Central memory CD8-positive, alpha-beta T cell (primary cell): ENCODE measurements around the gene UTP4.
A peak's percentile ranks its signal among the peaks of the same experiment; 100 is the strongest.

Experiments used
- ATAC-seq: fragments of 150-1000 bp; cut with Tn5 transposase; replicated peaks from 2 replicates; pipeline ENCODE4 v1.10.0; 2022; ENCODE audit warnings: mild to moderate bottlenecking, moderate FRiP score, moderate number of reproducible peaks; ENCODE audit not compliant: poor library complexity, severe bottlenecking; ENCODE audit errors: extremely low read depth
- DNase-seq, 2 donors: peaks; one replicate each; pipeline ENCODE4 v3.0.0; 2021; ENCODE audit warnings: low spot score in 2 of 2
- H3K27ac Mint-ChIP-seq: one replicate; pipeline ENCODE4 v1.8.0; 2022; ENCODE audit warnings: low read depth, mild to moderate bottlenecking, moderate library complexity, mixed read lengths
- H3K27me3 Mint-ChIP-seq: one replicate; pipeline ENCODE4 v1.8.0; 2022; ENCODE audit warnings: mixed read lengths
- H3K36me3 Mint-ChIP-seq: one replicate; pipeline ENCODE4 v1.8.0; 2022; ENCODE audit warnings: mild to moderate bottlenecking, moderate library complexity, mixed read lengths; ENCODE audit not compliant: insufficient read depth
- H3K4me1 Mint-ChIP-seq: one replicate; pipeline ENCODE4 v1.8.0; 2022; ENCODE audit warnings: mixed read lengths
- H3K4me3 Mint-ChIP-seq: one replicate; pipeline ENCODE4 v1.8.0; 2022; ENCODE audit warnings: mild to moderate bottlenecking, moderate library complexity, mixed read lengths
- H3K9me3 Mint-ChIP-seq: one replicate; pipeline ENCODE4 v1.8.0; 2022; ENCODE audit warnings: mixed read lengths

Gene UTP4

GRCh38 chr16:69193855-69194254 lies 61.4 kb downstream of the UTP4 start:
- H3K27ac Mint-ChIP-seq: no peak overlapping the region
- no peak for ATAC-seq
- peaks cover 54% of the 10 kb centered on the region for H3K4me1 Mint-ChIP-seq

GRCh38 chr16:69194488-69194887 lies 62.0 kb downstream of the UTP4 start:
- no peak for ATAC-seq
- Mint-ChIP-seq H3K4me3 (no peak overlapping the region), H3K27ac (no peak overlapping the region), H3K36me3 (peaks cover 4% of the 10 kb centered on the region), H3K27me3 (no peaks in the 10 kb centered on the region), H3K9me3 (no peaks in the 10 kb centered on the region), H3K4me1 (peaks cover 53% of the 10 kb centered on the region)
- no peak for DNase-seq

More at GRCh38 chr16:69193855-69194254, 61.4 kb downstream of the UTP4 start:
- Mint-ChIP-seq H3K9me3 (no peaks in the 10 kb centered on the region), H3K36me3 (peaks cover 4% of the 10 kb centered on the region), H3K4me3 (no peak overlapping the region), H3K27me3 (no peaks in the 10 kb centered on the region)
- DNase-seq: no peak

DNA sequence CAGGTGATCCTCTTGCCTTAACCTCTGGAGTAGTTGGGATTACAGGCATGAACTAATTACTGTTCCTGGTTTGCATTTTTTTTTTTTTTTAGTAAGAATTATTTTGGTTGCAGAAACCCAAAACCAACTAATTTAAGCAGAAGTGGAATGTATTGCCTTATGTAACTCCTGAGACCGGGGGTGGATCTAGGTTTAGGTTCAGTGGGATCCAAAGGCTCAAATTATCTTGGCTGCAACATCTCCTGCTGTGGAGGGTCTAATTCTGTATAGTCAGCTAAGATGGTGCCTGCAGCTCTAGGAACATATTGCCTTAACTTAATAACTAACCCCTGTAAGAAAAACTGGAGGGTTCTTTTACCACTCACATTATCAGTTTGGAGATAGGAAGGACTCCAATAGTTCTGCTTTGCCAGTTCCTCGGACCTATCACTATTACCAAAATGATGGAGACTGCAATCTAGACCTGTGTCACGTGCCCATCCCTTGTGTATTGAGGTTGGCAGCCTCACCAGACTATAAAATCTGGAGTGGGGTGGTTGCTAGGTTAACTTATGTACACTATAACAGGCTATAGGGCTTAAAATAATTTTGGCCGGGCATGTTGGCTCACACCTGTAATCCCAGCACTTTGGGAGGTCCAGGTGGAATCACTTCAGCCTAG lies 63.0 kb downstream of the UTP4 start:
- Mint-ChIP-seq H3K4me3 (no peak overlapping the region), H3K36me3 (peaks cover 4% of the 10 kb centered on the region), H3K27ac (no peak overlapping the region), H3K9me3 (no peaks in the 10 kb centered on the region), H3K4me1 (peaks cover 48% of the 10 kb centered on the region), H3K27me3 (no peaks in the 10 kb centered on the region)
- ATAC-seq (no peak), DNase-seq (no peak)

DNA sequence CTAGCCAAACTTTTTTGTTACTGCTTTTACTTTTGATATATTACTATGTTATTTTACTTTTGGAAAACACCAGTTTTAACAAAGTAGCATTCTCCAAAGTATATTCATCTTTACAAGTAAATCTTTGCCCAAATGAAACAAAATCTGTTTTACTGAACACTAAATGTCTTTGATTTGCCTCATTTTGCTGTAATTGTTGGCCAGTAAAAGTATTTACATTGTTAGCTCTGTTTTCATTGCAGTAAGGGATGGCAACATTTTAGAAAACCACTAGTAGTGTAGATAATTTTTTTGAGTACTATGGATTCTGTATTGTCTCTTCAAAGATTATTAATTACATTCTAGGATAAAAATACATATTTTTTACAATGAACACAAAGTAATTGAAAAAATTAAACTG lies 65.1 kb downstream of the UTP4 start:
- no peak for ATAC-seq
- peaks cover 40% of the 10 kb centered on the region for H3K4me1 Mint-ChIP-seq
- no peak overlapping the region for H3K27ac Mint-ChIP-seq
- H3K36me3 Mint-ChIP-seq: peaks cover 2% of the 10 kb centered on the region
- H3K9me3 Mint-ChIP-seq: no peaks in the 10 kb centered on the region
- DNase-seq: no peak
- no peak overlapping the region for H3K4me3 Mint-ChIP-seq
- H3K27me3 Mint-ChIP-seq: no peaks in the 10 kb centered on the region

DNA sequence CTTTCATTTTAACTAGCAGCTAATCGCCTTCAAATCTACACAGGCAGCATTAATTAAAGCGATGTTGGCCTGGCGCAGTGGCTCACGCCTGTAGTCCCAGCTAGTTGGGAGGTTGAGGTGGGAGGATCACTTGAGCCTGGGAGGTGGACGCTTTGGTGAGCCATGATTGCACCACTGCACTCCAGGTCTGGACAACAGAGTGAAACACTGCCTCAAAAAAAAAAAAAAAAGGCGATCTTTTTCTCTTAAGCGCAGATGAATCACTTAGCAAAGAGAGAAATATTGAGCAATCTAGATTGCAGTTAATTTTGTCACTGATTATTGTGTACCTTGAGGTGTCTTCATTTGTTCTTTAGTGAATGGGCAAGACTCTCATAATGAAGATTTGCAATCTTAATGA lies 66.9 kb downstream of the UTP4 start:
- ATAC-seq: no peak
- Mint-ChIP-seq H3K27ac (no peak overlapping the region), H3K27me3 (no peaks in the 10 kb centered on the region), H3K4me1 (peaks cover 31% of the 10 kb centered on the region), H3K4me3 (no peak overlapping the region), H3K36me3 (peaks cover 2% of the 10 kb centered on the region), H3K9me3 (no peaks in the 10 kb centered on the region)
- DNase-seq: no peak

DNA sequence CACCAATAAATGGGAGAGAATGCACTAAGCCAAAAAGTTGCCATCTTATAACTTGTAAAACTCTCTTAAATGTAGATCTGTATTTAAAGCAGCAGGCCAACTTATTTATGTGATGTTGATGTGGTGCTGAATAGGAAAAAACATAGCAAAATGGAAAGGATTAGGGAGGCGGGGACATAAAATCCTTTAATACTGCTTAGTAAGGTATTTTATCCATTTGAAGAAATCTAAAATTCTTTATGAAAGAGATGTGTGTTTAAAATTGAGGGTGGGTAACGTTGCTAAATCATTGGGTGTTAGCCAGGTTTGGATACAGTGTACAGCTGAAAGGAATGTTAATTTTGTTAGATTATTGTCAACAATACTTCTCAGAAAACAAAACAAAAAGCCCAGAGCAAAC lies 68.8 kb downstream of the UTP4 start:
- Mint-ChIP-seq H3K36me3 (peaks cover 2% of the 10 kb centered on the region), H3K4me3 (no peak overlapping the region), H3K4me1 (peaks cover 37% of the 10 kb centered on the region), H3K9me3 (no peaks in the 10 kb centered on the region), H3K27me3 (no peaks in the 10 kb centered on the region), H3K27ac (no peak overlapping the region)
- DNase-seq (no peak), ATAC-seq (no peak)

DNA sequence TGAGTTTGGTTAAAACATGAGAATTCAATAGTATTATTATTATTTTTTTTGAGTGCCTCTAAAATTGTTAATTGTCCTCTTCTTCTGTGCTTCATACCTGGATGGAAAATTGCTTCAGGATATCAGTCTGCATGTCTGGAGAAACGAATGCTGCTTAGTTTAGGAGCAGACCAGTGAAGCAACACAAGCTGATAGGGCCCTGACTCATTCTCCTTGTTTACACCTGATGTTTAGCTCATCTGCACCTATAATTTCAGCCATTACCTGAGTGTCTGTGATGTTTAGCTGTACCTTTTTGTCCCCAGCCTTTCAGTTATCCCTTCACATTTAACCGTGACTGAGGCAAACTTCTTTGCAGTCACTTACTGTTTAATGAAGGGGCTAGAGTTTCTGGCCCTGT lies 69.3 kb downstream of the UTP4 start:
- Mint-ChIP-seq H3K36me3 (peaks cover 2% of the 10 kb centered on the region), H3K4me1 (peaks cover 36% of the 10 kb centered on the region), H3K27ac (peak overlapping the region; percentile 32), H3K9me3 (no peaks in the 10 kb centered on the region), H3K4me3 (no peak overlapping the region), H3K27me3 (no peaks in the 10 kb centered on the region)
- ATAC-seq (no peak), DNase-seq (no peak)

DNA sequence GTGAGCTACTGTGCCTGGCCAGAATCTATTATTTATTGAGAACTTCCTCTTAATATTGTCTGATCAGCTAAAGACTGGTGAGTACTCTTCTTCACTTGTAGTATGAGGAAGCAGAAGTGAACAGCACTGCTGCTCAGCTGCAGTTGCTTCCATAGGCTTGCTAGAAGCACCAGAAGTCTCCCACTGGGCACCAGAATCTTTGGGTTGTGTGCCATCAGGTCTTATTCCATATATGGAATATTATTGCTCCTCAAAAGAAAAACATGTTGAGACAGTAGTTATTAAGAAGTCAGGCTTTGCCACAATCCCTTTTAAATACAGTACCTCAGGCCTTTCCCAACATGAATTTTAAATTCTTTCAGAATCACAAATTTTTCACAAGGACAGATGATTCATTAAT lies 71.7 kb downstream of the UTP4 start:
- ATAC-seq: no peak
- H3K27me3 Mint-ChIP-seq: no peaks in the 10 kb centered on the region
- H3K27ac Mint-ChIP-seq: peak overlapping the region; percentile 49
- H3K4me1 Mint-ChIP-seq: peaks cover 25% of the 10 kb centered on the region
- H3K4me3 Mint-ChIP-seq: no peak overlapping the region
- no peaks in the 10 kb centered on the region for H3K9me3 Mint-ChIP-seq
- DNase-seq: no peak
- peaks cover 4% of the 10 kb centered on the region for H3K36me3 Mint-ChIP-seq

DNA sequence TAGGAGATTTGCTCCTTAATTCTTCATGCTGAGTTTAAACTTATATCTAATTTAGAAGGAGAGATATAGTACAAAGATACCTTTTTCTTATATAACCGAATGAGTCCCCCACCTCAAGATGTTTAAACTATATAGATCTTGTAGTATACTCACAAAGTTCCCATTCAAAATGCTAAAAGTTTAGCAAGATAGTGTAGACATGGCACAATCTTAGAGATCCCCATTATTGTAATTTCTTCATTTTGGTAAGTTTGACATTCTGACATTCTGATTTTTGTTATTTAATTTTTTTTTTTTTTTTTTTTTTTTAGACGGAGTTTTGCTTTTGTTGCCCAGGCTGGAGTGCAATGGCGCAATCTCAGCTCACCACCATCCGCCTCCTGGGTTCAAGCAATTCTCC lies 77.3 kb downstream of the UTP4 start:
- no peak for ATAC-seq
- Mint-ChIP-seq H3K27me3 (no peaks in the 10 kb centered on the region), H3K4me1 (peaks cover 12% of the 10 kb centered on the region), H3K9me3 (no peaks in the 10 kb centered on the region), H3K4me3 (no peak overlapping the region), H3K27ac (no peak overlapping the region), H3K36me3 (peaks cover 4% of the 10 kb centered on the region)
- DNase-seq: no peak

DNA sequence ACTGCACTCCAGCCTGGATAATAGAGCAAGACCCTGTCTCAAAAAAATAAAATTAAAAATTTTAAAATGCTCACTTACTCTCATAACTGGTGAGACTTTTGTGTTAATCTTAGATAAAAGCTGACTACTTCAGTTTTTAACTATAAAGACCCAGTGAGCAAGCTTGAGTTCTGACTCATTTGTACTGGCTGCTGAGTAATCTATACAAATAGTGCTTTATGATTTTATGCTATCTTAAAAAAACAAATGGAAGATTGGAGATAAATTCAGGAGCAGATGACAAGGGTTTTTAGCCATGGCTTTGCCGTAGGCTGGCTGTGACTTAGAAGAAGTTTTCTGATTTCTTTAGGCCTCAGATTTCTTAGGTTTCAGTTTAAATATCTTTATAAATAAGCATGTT lies 85.0 kb downstream of the UTP4 start:
- no peak for DNase-seq
- Mint-ChIP-seq H3K4me3 (no peak overlapping the region), H3K36me3 (peaks cover 2% of the 10 kb centered on the region), H3K27ac (no peak overlapping the region), H3K27me3 (no peaks in the 10 kb centered on the region), H3K9me3 (no peaks in the 10 kb centered on the region), H3K4me1 (peaks cover 6% of the 10 kb centered on the region)
- ATAC-seq: no peak
